PC-9 (cell line): ENCODE measurements around the gene CLDN19.

Source experiments
- EZH2 ChIP-seq: fragments of 200-600 bp; sonication (generic); IDR thresholded peaks from 2 replicates; pipeline ENCODE4 v1.8.0; 2017; ENCODE audit warnings: antibody characterized with exemption, low read depth
- TF ChIP-seq, protein P1 (sequence below): fragments of 200-600 bp; sonication (generic); conservative IDR thresholded peaks from 2 replicates; pipeline ENCODE4 v1.6.1; 2017; ENCODE audit warnings: mixed run types, antibody characterized with exemption, mild to moderate bottlenecking, moderate library complexity

DNA sequence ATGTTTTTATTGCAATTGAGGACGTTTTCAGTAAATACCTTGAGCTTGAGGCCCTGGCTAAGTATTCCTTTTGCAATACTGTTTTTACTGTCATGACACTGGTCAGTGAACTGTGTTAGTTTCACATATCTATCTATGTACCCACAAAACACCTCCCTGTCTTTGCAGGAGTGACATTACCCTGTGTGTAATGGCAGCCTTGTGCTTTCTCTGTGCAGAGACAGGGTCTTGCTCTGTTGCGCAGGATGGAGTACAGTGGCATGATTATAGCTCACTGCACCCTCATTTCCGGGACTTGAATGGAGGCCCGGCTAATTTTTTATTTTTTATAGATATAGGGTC, 48.9 kb downstream of the CLDN19 start:
- TF ChIP-seq, protein P1, sequence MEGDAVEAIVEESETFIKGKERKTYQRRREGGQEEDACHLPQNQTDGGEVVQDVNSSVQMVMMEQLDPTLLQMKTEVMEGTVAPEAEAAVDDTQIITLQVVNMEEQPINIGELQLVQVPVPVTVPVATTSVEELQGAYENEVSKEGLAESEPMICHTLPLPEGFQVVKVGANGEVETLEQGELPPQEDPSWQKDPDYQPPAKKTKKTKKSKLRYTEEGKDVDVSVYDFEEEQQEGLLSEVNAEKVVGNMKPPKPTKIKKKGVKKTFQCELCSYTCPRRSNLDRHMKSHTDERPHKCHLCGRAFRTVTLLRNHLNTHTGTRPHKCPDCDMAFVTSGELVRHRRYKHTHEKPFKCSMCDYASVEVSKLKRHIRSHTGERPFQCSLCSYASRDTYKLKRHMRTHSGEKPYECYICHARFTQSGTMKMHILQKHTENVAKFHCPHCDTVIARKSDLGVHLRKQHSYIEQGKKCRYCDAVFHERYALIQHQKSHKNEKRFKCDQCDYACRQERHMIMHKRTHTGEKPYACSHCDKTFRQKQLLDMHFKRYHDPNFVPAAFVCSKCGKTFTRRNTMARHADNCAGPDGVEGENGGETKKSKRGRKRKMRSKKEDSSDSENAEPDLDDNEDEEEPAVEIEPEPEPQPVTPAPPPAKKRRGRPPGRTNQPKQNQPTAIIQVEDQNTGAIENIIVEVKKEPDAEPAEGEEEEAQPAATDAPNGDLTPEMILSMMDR = no peak
- TF ChIP-seq EZH2 = no peak
